Neuronal stem cell (in vitro differentiated cells): ENCODE results near the gene NME7.

Experiments used
- DNase-seq: peaks from one replicate; pipeline ENCODE4 v3.0.0-alpha.2; 2013; ENCODE audit warnings: low spot score
- H2AFZ ChIP-seq: one replicate; pipeline ENCODE4 v1.6.1; 2013; ENCODE audit warnings: mild to moderate bottlenecking, low read length, inconsistent platforms
- H2AK5ac ChIP-seq: 2 replicates; pipeline ENCODE4 v1.6.1; 2013; ENCODE audit warnings: low read depth, mild to moderate bottlenecking, inconsistent platforms, low read length, moderate library complexity, mixed read lengths
- H2BK120ac ChIP-seq: 2 replicates; pipeline ENCODE4 v1.6.1; 2013; ENCODE audit warnings: low read depth, mild to moderate bottlenecking, inconsistent platforms, low read length, moderate library complexity, mixed read lengths
- H2BK12ac ChIP-seq: one replicate; pipeline ENCODE4 v1.6.1; 2013; ENCODE audit warnings: low read length, inconsistent platforms
- H2BK15ac ChIP-seq: 2 replicates; pipeline ENCODE4 v1.6.1; 2013; ENCODE audit warnings: mild to moderate bottlenecking, low read length, inconsistent platforms, mixed read lengths
- H2BK5ac ChIP-seq: one replicate; pipeline ENCODE4 v1.6.1; 2013; ENCODE audit warnings: inconsistent platforms, mild to moderate bottlenecking, low read length, moderate library complexity
- H3K14ac ChIP-seq: one replicate; pipeline ENCODE4 v1.6.1; 2013; ENCODE audit warnings: low read length, inconsistent platforms
- H3K18ac ChIP-seq: 2 replicates; pipeline ENCODE4 v1.6.1; 2013; ENCODE audit warnings: low read length, inconsistent platforms
- H3K23ac ChIP-seq: 2 replicates; pipeline ENCODE4 v1.6.1; 2013; ENCODE audit warnings: low read depth, mild to moderate bottlenecking, mixed read lengths, low read length, inconsistent platforms; ENCODE audit not compliant: poor library complexity
- H3K27ac ChIP-seq: replicated peaks from 3 replicates; pipeline ENCODE4 v1.5.1; 2013; ENCODE audit warnings: low read length, inconsistent platforms
- H3K27me3 ChIP-seq, 3 experiments: 2 replicates each; pipeline ENCODE4 v1.6.1; 2013; ENCODE audit warnings: low read length in 3 of 3, mild to moderate bottlenecking in 2 of 3, inconsistent platforms in 1 of 3, low read depth in 1 of 3, mixed read lengths in 1 of 3, moderate library complexity in 1 of 3; ENCODE audit not compliant: control insufficient read depth in 3 of 3, insufficient read depth in 3 of 3
- H3K36me3 ChIP-seq, 2 donors: replicated peaks in 1 of 2; 2 replicates each; pipeline ENCODE4 v1.6.1; 2013; ENCODE audit warnings: low read length in 2 of 2; ENCODE audit not compliant: control insufficient read depth in 2 of 2, insufficient read depth in 2 of 2
- H3K4ac ChIP-seq: 2 replicates; pipeline ENCODE4 v1.6.1; 2013; ENCODE audit warnings: inconsistent platforms, mild to moderate bottlenecking, low read length, moderate library complexity
- H3K4me1 ChIP-seq, 2 donors: 1 replicate in 1 of 2; 2 replicates in 1 of 2; pipeline ENCODE4 v1.6.1; 2013; ENCODE audit warnings: low read length in 2 of 2, low read depth in 1 of 2; ENCODE audit not compliant: control insufficient read depth in 2 of 2, insufficient read depth in 1 of 2
- H3K4me2 ChIP-seq: one replicate; pipeline ENCODE4 v1.6.1; 2013; ENCODE audit warnings: mild to moderate bottlenecking, low read length, inconsistent platforms; ENCODE audit not compliant: insufficient read depth, poor library complexity, severe bottlenecking
- H3K4me3 ChIP-seq, 2 donors: 2 replicates each; pipeline ENCODE4 v1.5.1; 2013; ENCODE audit warnings: low read length in 2 of 2, mild to moderate bottlenecking in 2 of 2, inconsistent platforms in 1 of 2, moderate library complexity in 1 of 2
- H3K79me1 ChIP-seq: one replicate; pipeline ENCODE4 v1.6.1; 2013; ENCODE audit warnings: low read depth, mild to moderate bottlenecking, inconsistent platforms, low read length, moderate library complexity
- H3K9ac ChIP-seq: one replicate; pipeline ENCODE4 v1.6.1; 2013; ENCODE audit warnings: mild to moderate bottlenecking, low read depth, low read length, inconsistent platforms; ENCODE audit not compliant: poor library complexity
- H3K9me3 ChIP-seq, 2 donors: replicated peaks in 1 of 2; 2 replicates each; pipeline versions ENCODE3 to v1.6.1; 2013; ENCODE audit warnings: low read length in 2 of 2, mild to moderate bottlenecking in 2 of 2, inconsistent platforms in 1 of 2, low read depth in 1 of 2, mixed read lengths in 1 of 2, moderate library complexity in 1 of 2; ENCODE audit not compliant: control insufficient read depth in 2 of 2, insufficient read depth in 1 of 2
- H4K8ac ChIP-seq: one replicate; pipeline ENCODE4 v1.6.1; 2013; ENCODE audit warnings: low read depth, mild to moderate bottlenecking, inconsistent platforms, low read length, moderate library complexity
- H4K91ac ChIP-seq: one replicate; pipeline ENCODE4 v1.6.1; 2013; ENCODE audit warnings: low read length, low read depth, mild to moderate bottlenecking, inconsistent platforms; ENCODE audit not compliant: poor library complexity
- WGBS, 2 donors: extraction: QIAGEN DNeasy Blood & Tissue Kit; methylation state at CpG; one replicate each; pipeline ENCODE4 v1.1.7; 2013; ENCODE audit warnings: missing lambda C conversion rate in 2 of 2, mixed read lengths in 1 of 2; ENCODE audit not compliant: insufficient read length in 2 of 2, insufficient replicate concordance in 1 of 2; ENCODE audit errors: extremely low coverage in 2 of 2; 5-methylcytosine and 5-hydroxymethylcytosine counted together

Gene NME7

DNA sequence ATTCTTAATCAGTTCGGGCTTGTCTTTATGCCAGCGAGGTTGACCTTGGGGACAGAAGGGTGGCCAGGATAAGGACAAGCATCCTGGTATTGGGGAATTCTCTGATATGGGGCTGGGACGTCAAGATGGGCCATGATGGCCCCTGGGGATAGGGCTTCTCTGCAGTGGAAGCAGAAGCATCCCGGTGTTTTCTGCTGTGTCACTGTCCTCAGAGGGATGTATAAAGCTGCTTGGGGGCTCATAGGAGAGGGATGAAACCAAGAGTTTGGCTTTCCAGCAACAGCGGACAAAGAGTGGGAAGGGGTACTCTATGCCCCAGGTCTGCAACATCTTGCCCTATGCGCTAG, 262.5 kb downstream of the NME7 start:
- Histone ChIP-seq H3K4me3 (peak overlapping the region in 1 of 2 donors; percentile 57), H3K9me3 (no peaks in the 10 kb centered on the region), H3K23ac (no peak overlapping the region), H2BK5ac (no peak overlapping the region), H2BK120ac (no peak overlapping the region), H3K27me3 (peaks cover 0 to 13% (median 2%) of the 10 kb centered on the region in 3 experiments), H3K14ac (no peak overlapping the region), H3K79me1 (no peaks in the 10 kb centered on the region), H3K27ac (no peak overlapping the region), H2AK5ac (no peak overlapping the region), H2AFZ (peak overlapping the region; percentile 98), H2BK12ac (no peak overlapping the region), H2BK15ac (no peak overlapping the region), H3K36me3 (no peaks in the 10 kb centered on the region), H4K8ac (no peak overlapping the region), H3K4ac (no peak overlapping the region), H3K9ac (no peak overlapping the region), H3K18ac (peak overlapping the region; percentile 97), H3K4me1 (peaks cover 29 to 31% of the 10 kb centered on the region in 2 donors), H3K4me2 (peak overlapping the region; percentile 72), H4K91ac (no peak overlapping the region)
- DNase-seq: no peak
- no CpG with 5 or more reads among the region's 6 CpGs for WGBS, 2 donors

DNA sequence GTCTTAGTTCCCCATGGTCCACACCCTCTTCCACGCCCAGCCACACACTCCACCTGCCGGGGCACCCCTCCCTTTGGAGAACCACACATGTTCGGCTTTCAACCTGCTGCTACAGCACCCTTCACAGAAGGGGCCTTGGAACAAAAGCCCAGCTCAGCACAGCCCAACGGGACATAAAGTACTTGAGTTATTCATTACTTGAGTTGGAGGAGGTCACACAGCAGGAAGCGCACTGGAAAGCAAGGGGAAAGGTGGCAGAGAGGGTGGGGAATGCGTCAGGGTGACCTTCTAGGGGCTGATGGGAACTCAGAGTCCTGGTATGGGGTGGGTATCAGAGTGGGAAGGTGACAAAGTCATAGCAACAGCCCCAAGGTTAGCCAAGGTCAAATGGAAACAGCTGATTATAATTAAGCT, 264.1 kb downstream of the NME7 start:
- no CpG with 5 or more reads among the region's 6 CpGs for WGBS, 2 donors
- Histone ChIP-seq H3K4me3 (no peak overlapping the region), H3K14ac (no peak overlapping the region), H2BK12ac (no peak overlapping the region), H3K4me1 (peaks cover 20 to 22% of the 10 kb centered on the region in 2 donors), H2AK5ac (no peak overlapping the region), H3K23ac (no peak overlapping the region), H4K8ac (no peak overlapping the region), H3K27ac (no peak overlapping the region), H2BK15ac (no peak overlapping the region), H3K9ac (no peak overlapping the region), H3K18ac (no peak overlapping the region), H2BK5ac (no peak overlapping the region), H3K36me3 (no peaks in the 10 kb centered on the region), H2BK120ac (no peak overlapping the region), H3K4me2 (no peak overlapping the region), H3K9me3 (no peaks in the 10 kb centered on the region), H3K79me1 (no peaks in the 10 kb centered on the region), H3K4ac (no peak overlapping the region), H4K91ac (no peak overlapping the region), H2AFZ (peak overlapping the region; percentile 77), H3K27me3 (peaks cover 0 to 13% (median 2%) of the 10 kb centered on the region in 3 experiments)
- DNase-seq: no peak

DNA sequence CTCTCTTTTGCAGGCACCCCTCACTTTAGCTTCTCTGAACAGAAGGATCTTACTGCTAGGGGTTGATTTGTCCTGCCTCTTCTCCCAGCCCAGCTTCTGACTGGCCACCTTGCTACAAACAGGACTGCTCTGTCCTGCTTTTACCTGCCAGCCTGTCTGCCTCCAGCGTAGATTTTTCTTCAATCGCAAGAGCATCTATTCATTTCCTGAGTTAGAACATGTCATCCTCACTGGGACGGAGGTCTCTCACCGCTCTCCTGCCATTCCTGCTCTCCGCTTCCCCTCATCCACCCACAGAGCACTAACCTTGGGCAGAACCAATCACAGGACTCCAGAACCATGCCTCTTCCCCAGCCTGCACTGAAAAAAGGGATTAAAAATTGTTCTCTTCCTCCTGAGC, 264.6 kb downstream of the NME7 start:
- H2BK5ac ChIP-seq: no peak overlapping the region
- no CpG with 5 or more reads among the region's 5 CpGs for WGBS, 2 donors
- no peak for DNase-seq
- H3K23ac ChIP-seq: no peak overlapping the region
- H2BK120ac ChIP-seq: no peak overlapping the region
- no peaks in the 10 kb centered on the region for H3K9me3 ChIP-seq
- H4K91ac ChIP-seq: no peak overlapping the region
- H2BK15ac ChIP-seq: no peak overlapping the region
- no peaks in the 10 kb centered on the region for H3K36me3 ChIP-seq
- no peak overlapping the region for H2BK12ac ChIP-seq
- no peak overlapping the region for H3K9ac ChIP-seq
- H3K4me3 ChIP-seq: no peak overlapping the region
- no peak overlapping the region for H3K14ac ChIP-seq
- H2AFZ ChIP-seq: peak overlapping the region; percentile 77
- H3K79me1 ChIP-seq: no peaks in the 10 kb centered on the region
- H3K27me3 ChIP-seq: peaks cover 0 to 13% (median 2%) of the 10 kb centered on the region in 3 experiments
- H3K4ac ChIP-seq: no peak overlapping the region
- H3K18ac ChIP-seq: no peak overlapping the region
- H3K27ac ChIP-seq: no peak overlapping the region
- no peak overlapping the region for H4K8ac ChIP-seq
- H2AK5ac ChIP-seq: no peak overlapping the region
- H3K4me2 ChIP-seq: no peak overlapping the region
- H3K4me1 ChIP-seq: peaks cover 16 to 22% of the 10 kb centered on the region in 2 donors

DNA sequence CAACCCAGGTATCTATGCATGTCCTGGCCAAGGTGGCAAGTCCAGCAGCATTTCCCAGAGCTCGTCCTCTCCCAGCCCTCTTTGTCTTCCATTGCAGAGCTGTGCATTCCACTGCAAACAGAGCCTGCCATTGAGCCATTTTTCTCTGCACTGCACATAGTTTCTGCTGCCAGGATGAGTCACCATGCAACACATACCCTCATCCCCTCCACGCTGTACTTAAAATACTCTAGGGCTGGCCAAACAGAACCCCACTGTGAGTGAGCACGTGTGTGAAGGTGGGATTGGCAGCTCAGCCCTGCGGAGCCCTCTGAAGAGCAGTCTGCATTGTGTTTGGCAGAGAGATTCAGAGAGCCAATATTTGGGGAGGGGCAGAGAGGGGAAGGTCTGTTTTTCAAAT, 265.0 kb downstream of the NME7 start:
- WGBS, 2 donors: no CpG with 5 or more reads among the region's 4 CpGs
- H3K36me3 ChIP-seq: no peaks in the 10 kb centered on the region
- no peak for DNase-seq

More for the DNA sequence above, 265.0 kb downstream of the NME7 start:
- Histone ChIP-seq H3K27me3 (peaks cover 0 to 13% (median 2%) of the 10 kb centered on the region in 3 experiments), H2BK120ac (no peak overlapping the region), H3K4me2 (no peak overlapping the region), H3K4me3 (no peak overlapping the region), H3K23ac (no peak overlapping the region), H3K9me3 (no peaks in the 10 kb centered on the region), H4K8ac (no peak overlapping the region), H3K9ac (no peak overlapping the region), H3K4ac (no peak overlapping the region), H2AFZ (peak overlapping the region; percentile 77), H2BK12ac (no peak overlapping the region), H3K18ac (peak overlapping the region; percentile 61), H3K14ac (no peak overlapping the region), H3K79me1 (no peaks in the 10 kb centered on the region), H3K4me1 (peaks cover 12 to 20% of the 10 kb centered on the region in 2 donors), H2BK15ac (no peak overlapping the region), H3K27ac (no peak overlapping the region), H2AK5ac (no peak overlapping the region), H2BK5ac (no peak overlapping the region), H4K91ac (no peak overlapping the region)
